ENCODE results near the gene TRANK1.
"Not testable (repeated sequence)": the region's sequence is repeated elsewhere in the genome, so short reads cannot be mapped to it uniquely, and the experiment has no call there.

TRANK1 gene

DNA sequence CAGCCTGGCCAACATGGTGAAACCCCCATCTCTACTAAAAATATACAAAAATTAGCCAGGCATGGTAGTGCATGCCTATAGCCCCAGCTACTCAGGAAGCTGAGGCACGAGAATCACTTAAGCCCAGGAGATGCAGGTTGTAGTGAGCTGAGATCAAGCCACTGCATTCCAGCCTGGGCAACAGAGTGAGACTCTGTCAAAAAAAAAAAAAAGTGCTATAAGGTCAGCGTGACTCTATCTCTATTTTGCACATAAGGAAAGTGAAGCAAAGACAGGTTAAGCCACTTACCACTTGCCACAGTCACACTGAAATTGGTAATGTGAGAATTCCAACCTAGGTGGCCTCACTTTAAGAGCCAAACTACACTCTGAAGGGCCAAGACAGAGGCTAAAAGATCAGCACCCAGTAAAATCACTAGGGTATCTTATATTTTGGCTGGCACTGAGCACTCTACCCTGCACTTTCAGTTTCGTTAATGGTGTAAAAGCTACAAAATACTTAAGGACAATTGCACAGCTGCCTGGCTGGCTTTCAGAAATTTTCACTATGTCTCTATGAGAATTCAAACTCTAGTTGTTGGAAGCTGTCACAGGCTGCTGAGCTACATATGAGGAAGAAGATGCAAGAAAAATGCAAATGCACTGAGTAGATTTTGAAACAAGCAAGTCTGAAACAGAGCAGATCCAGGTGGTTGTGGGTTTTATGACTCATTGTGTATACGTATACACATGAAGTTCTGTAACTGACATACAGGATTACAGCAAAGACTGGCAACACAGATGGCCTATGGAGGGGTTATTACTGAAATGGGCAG is 32.7 kb downstream of the TRANK1 start:
- DNase-seq: peak; percentile 87

DNA sequence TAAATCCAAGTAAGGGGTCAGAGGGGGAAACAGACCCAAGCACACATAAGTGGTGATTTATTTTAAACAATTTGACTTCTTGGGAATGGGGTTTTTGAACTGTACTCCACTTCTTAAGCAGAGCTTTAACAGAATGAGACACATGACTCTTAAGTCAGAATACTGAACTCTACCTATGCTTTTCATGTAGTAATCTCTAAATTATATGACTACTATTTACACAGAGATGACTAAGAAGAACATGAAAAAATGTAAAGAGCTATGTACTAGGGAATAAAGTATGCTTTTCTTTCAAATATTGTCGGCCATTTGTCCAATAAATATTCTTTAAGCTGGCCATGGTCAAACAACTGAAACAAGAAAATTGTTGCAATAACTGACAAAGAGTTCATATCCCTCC is 35.2 kb downstream of the TRANK1 start:
- DNase-seq: no peak

DNA sequence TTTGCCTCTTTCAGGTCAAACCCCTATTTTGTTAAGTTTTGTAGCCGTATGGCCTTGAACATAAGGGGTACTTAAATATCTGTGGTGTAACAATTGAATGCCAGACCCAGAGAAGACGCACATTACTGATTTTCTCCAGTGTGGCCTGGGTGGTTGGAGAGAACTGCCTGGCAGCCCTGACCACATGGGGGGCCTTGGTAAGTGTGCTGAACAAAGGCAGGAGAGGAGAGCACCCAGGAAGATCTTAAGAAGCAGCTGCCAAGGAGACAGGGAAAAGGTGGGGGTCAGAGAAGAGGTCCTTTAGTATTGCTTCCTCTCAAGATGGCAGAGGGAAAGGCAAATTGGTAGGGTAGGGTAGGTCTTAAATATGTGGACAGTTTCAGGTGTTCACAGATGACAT is 35.7 kb downstream of the TRANK1 start:
- no peak for DNase-seq

DNA sequence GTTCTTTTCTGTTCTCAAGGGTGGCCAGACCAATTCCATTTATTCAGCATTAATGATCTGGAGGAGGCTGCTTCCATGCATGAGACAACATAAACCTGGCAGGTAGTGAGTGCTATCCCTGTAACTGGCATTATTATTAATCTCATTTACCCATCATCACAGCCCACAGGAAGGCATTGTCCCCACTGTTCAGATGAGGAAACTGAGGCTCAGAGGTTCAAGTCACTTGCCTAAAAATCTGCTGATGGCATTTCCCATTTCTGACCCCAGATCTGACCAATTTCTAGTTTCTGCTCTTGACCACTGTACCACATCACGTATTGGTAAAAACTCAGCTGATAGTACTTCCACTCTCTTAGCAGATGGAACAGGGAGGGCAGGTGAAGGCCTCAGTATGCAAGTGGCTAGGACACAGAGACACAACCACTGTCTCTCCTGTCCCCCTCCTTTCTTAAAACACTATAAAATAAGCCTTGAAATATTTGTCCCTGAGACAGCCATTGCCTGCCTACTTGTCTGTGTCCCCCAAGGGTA is 36.1 kb downstream of the TRANK1 start:
- DNase-seq: peak; percentile 58

DNA sequence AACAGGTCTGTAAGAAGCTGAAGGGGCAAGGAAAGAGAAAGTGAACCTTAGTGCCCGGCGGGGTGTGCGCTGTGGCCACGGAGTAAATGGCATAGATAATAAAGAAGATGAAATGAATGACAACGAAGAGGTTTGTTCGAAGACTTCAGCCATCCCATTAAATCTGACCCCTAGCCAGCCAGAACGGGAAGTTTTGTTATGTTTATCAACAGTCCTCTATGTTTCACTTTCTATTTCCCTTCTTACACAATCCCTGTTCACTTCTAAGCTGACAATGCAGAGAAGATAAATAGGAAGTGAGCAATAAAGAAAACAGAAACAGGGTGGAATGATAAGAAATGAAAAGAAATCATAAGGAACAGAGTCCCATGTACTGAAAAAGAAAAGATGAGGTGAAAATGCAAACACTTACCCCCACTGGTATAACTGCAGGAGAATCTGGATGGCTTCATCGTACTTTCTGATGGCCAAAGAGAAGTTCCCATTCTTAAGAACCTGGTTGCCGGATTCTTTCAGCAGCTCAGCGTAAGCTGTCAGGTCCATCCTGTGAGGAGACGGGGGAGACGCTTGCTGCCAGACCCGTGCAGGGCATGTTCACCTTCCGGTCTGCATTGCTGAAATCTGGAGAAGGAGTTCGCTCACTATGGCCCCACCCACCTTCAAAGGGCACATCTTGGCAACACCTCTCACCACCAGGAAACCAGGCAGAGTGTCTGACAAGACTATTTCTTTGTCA is 36.8 kb downstream of the TRANK1 start:
- DNase-seq: peak; percentile 92

DNA sequence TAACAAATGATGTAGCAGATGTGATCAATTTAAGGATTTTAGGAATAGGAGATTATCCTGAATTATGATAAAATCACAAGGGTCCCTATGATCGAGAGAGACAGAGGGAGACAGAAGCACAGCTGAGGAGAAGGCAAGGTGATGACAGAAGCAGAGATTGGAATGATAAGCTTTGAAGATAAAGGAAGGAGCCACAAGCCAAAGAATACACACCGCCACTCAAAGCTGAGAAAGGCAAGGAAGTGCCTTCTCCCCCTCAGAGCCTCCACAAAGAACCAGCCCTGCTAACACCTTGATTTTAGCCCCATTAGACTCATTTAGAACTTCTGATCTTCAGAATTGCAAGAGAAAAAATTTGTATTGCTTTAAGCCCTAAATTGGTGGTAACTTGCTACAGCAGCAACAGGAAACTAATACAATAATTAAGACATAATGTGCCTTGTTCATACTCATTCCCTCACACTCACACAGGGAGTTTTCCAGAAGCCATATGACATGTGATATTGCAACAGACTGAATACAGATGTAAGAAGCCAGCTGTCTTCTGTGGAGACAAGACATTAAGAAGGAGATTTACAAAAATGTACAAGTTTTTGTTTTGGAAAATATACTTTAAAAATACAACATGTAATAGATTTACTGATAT is 38.2 kb downstream of the TRANK1 start:
- peak; percentile 49 for DNase-seq

DNA sequence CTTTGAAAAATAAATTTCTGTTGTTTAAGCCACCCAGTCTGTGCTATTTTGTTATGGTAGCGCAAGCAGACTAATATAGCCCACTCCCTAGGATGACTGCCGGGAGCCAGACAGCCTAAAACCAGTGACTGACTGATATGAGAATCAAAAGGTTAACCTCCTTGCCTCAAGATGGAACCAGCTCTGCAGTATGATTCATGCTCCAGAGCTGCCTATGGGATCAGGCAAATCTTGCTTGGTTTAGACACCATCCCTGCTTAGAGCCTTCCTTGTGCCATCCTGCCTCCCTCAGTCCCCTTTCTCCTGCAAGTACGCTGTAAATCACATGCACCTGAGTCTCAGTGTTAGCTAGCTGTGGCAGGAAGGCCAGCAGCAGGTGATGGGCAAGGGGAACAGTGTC is 39.3 kb downstream of the TRANK1 start:
- no peak for DNase-seq

DNA sequence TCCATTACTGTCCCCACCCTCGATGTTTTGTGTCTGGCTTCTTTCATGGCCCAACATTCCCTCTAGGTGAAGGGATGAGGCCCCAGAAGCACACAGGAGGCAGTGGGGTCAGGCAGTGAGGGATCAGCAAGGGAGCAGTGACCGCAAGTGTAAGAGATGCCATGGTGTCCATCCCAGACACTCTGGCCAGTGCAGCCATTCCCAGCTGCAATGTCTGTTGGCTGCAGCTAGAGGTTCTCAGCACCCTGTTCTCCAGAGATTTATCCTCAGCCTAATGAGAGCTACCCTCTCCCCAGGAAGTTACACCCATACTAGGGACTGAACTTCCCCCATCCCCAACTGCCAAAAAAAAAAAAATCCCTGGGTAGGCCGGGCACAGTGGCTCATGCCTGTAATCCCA is 40.2 kb downstream of the TRANK1 start:
- DNase-seq: peak; percentile 55

DNA sequence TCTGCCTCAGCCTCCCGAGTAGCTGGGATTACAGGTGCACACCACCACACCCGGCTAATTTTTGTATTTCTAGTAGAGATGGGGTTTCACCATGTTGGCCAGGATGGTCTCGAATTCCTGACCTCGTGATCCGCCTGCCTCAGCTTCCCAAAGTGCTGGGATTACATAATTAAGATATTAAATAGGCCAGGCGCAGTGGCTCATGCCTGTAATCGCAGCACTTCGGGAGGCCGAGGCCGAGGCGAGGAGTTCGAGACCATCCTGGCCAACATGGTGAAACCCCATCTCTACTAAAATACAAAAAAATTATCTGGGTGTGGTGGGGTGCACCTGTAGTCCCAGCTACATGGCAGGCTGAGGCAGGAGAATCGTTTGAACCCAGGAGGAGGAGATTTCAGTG is 40.8 kb downstream of the TRANK1 start:
- not testable (repeated sequence) for DNase-seq

DNA sequence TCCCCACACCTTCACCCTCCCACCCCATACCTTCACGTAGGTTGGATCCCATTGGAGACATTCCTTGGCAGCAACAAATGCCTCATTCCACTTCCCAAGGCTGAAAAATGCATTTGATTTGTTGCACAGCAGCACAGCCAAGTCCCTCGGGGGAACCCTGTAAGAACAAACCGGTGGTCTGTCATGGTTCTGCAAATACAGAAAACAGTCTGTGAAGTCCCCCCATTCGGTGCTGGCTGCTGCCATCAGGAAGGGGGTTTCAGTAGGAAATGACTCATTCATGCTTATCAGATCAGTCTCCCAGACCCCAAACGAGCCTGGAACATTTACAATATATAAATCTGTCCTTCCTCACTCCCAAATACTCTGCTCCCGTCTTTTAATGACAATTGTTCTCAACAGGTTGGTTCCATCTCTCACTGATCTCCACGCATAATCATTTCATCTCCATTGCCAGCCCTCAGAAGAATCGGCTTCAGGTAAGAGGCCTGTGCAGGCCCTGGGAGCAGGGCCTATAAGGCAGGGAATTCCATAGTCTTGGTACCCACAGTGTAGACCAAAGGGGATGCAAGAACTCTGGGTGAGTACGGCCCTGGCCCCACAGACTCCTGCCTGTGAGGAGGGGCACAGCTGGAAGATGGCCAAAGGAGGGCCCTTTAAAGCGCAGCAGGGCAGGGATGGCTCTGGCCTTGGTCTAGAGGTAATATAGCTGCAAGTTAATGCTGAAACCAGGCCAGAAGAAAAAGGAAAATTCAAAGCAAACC is 41.6 kb downstream of the TRANK1 start:
- DNase-seq: no peak

DNA sequence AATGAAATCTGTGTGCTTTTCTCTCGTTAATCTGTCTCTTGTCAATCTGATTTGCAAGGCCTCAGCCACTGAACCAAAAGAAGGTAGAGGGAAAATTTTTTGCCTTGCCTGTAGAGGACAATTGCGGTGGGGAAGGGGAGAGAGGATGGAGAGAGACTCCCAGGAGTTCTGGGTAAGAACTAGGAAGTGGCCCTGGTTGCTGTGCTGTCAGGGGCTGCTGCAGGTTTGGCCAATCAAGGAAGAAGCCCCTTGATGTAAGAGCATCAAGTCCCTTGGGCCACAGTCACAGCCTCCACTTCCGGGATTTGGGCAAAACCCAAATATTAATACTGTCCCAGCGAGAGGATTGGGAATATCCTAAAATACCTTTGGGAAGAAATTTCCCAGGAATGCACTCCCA is 43.3 kb downstream of the TRANK1 start:
- no peak for DNase-seq

DNA sequence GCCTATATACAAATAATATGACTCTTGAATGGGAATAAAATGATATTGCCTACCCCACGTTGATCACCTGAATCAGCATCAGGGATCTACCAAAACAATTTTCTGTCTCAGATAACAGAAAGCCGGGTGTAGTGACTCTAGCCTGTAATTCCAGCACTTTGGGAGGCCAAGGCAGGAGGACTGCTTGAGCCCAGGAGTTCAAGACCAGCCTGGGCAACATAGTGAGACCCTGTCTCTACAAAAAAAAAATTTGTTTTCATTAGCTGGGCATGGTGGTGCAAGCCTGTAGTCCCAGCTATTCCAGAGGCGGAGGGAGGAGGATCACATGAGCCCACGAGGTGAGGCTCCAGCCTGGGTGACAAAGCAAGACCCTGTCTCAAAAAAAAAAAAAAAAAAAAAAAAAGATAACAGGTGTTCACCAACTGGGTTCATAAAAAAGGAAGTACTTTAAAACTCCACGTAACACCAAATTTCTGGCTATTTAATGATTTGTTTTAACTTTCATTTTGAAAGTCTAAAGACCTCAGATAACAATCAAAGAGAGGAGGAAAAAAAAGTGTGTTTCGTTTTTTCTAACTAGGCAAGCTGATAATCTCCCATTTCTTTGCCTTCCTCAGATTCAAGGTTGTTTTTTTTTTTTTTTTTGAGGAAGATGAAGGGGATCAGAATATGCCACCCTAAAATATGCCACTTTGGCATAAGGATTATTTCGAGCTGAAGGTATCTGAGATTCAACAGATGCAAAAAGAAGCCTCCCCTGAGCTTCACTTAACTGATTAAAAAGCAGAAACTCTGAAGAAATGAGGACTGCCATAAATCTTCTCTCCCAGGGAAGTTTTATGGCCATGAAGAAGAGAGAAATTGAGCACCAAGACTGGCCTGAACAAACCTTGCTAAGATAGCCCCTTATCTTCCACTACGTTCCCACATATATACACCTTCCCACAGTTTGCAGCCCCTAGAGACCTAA is 44.1 kb downstream of the TRANK1 start:
- peak; percentile 48 for DNase-seq

DNA sequence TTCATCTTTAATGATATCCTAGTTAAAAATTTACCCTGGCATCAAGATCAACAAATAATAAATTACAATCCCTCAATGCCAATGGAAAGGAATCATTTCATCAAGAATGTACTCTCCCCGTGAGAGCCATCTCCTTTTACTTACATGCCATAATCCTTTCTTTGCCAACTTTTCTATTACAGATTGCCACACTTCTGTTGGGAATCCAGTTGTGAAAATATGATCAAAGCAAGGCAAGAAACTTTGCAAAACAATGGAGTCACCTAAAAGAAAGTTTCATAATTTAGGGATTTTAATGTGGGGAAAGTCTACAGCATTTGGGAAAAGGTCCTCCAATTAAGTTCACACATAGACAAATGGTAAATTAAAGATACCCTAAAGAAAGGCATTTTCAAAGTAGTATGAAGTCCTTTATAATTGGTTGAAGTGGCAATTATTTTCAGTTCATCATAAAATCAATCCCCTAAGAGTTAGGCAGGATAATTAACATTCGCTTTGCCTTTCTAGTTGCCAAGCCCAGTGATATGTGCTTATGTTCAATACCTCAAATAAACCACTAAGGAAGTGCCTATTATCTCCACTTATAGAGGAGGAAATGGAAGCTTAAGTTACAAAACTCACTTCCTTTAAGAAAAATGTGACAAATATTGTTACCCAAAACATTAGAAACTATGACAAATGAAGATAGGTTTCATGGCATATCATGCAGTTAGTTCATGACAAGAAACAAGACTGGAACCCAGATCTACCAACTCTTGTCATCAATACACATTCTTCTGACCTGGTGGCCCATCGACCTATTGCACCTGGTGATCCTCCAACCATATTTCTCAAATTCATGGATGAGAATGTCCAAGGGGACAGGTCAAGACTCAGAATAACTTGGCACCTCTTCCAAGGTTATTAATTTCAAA is 49.1 kb downstream of the TRANK1 start:
- no peak for DNase-seq

DNA sequence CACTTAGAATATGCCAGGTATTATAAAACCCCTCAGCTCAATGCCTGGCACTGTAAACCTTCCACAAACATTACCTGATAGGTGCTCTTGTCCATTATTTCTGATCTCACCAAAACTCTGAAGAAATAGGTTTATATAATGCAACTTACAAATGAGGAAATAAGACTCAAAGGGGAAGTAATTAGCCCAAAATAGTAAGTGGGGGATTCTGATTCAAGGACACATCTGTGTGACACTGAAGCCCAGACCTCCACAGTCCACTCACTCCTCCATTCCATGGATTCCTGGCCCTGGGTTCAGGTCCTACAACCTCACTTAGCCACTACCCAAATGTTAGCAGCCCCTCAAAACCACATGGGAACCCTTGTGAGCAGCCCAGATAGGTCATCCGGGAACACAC is 49.9 kb downstream of the TRANK1 start:
- DNase-seq: no peak

DNA sequence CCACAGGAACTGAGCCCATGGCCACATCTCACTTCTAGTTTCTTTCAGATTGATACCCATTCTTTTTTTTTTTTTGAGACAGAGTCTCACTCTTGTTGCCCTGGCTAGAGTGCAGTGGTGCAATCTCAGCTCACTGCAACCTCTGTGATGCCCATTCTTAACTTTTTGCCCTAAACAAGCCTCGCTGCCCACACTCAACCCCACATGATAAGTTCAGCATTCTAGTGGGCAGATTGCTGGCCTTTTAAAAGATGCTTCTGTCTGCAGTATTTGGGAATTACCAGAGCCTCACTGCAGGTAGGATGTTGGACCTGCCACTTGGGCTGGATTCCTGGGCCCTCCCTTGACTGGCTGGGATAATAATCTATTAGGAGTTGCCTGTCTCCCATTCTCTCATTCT is 51.0 kb downstream of the TRANK1 start:
- DNase-seq: no peak

DNA sequence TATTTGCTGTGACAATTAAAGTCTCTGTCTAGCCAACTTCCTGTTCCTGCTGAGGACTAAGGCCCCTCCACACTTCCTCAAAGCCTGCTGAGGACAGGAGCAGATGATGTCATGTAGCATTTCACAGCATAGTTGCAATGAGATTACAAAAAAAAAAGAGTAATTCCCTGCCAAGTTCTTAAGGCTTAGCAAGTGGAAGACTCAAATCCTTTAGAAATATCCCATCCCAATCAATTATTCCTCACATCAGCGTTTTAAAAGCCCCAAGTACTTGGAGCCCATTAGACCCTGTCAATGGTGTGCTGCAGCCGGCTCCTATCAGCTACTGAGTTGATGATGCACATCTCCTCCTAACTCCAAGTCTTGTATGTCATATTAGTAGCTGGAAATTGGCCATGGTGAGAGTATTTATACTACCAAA is 51.7 kb downstream of the TRANK1 start:
- DNase-seq: peak; percentile 88

DNA sequence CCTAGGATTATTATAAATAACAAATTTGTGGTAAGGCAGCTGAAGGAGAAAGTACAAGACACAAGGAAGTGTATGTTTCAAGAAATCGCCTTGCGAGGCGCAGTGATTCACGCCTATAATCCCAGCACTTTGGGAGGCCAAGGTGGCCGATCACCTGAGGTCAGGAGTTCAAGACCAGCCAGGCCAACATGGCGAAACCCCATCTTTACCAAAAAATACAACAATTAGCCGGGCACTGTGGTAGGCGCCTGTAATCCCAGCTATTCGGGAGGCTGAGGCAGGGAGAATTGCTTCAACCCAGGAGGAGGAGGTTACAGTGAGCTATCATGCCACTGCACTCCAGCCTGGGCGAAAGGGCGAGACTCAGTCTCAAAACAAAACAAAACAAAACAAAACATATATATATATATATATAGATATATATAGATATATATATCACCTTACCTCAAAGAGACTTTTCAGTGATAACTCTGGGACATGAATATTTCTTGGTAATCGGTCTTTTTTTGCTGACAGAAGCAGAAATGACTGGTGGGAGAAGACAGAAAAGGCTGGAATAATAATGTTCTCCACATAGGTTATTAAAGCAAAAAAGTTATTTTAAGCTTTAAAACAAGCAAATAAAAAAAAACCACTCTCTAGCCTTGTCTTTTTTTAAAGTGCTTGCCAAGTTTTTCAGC is 52.3 kb downstream of the TRANK1 start:
- DNase-seq: no peak

DNA sequence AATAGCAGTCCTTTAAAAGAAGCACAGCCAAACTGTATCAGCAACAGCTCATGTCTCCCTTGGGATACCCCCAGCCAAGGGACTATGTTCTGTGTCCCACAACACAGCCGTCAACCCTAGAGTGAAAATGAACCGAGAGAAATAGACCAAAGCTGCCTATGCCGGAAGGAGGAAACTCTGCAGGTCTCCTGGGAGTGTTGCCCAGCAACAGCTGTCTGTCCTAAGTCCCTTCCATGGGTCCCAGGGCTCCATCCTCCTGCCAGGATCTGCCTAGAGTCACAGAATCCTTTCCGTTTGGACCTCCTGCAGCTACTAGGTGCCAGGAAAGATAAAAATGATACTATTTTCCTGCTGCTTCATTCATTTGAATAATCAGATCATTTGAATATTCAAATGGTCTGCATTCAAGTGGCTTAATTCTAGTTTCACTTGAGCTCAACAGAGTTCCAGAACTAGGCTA is 53.1 kb downstream of the TRANK1 start:
- no peak for DNase-seq

DNA sequence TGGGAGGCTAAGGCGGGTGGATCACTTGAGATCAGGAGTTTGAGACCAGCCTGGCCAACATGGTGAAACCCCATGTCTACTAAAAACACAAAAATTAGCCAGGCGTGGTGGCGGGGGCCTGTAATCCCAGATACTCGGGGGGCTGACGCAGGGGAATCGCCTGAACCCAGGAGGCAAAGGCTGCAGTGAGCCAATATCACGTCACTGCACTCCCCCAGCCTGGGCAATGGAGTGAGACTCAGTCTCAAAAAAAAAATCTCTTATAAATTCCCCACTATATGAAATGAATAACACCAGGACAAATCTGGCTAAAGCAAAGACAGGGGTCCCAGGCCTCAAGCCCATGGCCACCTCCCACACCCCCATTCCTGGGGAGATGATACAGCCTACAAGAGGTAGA is 53.8 kb downstream of the TRANK1 start:
- not testable (repeated sequence) for DNase-seq

DNA sequence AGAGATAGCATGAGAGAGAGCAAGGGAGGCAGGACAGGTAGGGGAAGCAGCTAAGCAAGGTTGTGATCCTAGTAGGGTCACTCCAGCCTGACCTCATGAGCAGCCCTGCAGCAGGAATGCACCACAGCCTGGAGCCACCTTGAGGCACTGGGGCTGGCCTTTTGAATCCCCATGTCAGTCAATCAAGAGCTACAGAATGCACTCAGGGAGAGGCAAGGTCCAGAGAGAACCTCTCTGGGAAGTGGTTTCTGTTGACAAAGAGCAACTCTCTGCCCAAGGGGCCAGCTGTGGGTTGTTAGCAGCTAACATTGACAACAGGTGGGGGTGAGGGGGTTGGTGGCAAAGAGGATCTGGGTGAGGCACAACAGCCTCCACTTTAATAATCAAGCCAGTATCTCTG is 54.6 kb downstream of the TRANK1 start:
- DNase-seq: no peak

Measured in OCI-M1 (cell line).